Panc1 (cell line): ENCODE measurements around the gene MAP2.

ENCODE experiments used
- CTCF ChIP-seq: fragments of 450-650 bp; IDR thresholded peaks from 2 replicates; pipeline ENCODE4 v1.5.1; 2017; ENCODE audit warnings: mild to moderate bottlenecking
- POLR2AphosphoS5 ChIP-seq: IDR thresholded peaks from 2 replicates; pipeline ENCODE4 v1.6.1; 2012; ENCODE audit warnings: mild to moderate bottlenecking, low read depth, low read length, moderate library complexity
- REST ChIP-seq, 2 experiments: IDR thresholded peaks; 2 replicates each; pipeline ENCODE4 v1.6.1; 2011 to 2012; ENCODE audit warnings: low read depth in 2 of 2, control low read depth in 1 of 2, low read length in 1 of 2, mild to moderate bottlenecking in 1 of 2, moderate library complexity in 1 of 2; ENCODE audit not compliant: insufficient read depth in 1 of 2
- SIN3A ChIP-seq: IDR thresholded peaks from 2 replicates; pipeline ENCODE4 v1.6.1; 2012; ENCODE audit warnings: low read depth, mild to moderate bottlenecking, low read length, moderate library complexity, borderline replicate concordance; ENCODE audit not compliant: insufficient read depth
- TCF7L2 ChIP-seq: IDR thresholded peaks from 2 replicates; pipeline ENCODE4 v1.6.1; 2011; ENCODE audit warnings: mild to moderate bottlenecking, low read depth, low read length, inconsistent platforms

- TF ChIP-seq CTCF (no peak), POLR2AphosphoS5 (no peak), SIN3A (no peak), REST (IDR thresholded peaks at IDR 0.05; ENCODE audit: insufficient read depth in 1 of 2, low read depth in 2 of 2, low read length in 1 of 2) (no peak), TCF7L2 (no peak)
Observed at GRCh38 chr2:209411718-209412117, 12.1 kb upstream of the MAP2 start.
